Astrocyte of the spinal cord (primary cell): Measurements from ENCODE around the gene KCNN4.
A peak's percentile ranks its signal among the peaks of the same experiment; 100 is the strongest.
"Not testable (repeated sequence)": the region's sequence is repeated elsewhere in the genome, so short reads cannot be mapped to it uniquely, and the experiment has no call there.

Experiments used
- DNase-seq: peaks from one replicate; pipeline ENCODE4 v3.0.0; 2011; ENCODE audit warnings: low read depth, low spot score
- H3K4me3 ChIP-seq: 2 replicates; pipeline ENCODE4 v1.5.1; 2011; ENCODE audit warnings: low read depth, mild to moderate bottlenecking, low read length, moderate library complexity
- CTCF ChIP-seq: IDR thresholded peaks from 2 replicates; pipeline ENCODE4 v1.5.1; 2012; ENCODE audit warnings: low read depth, mild to moderate bottlenecking, low read length, inconsistent platforms
- in situ Hi-C: cut with HindIII; loops from 2 replicates; pipeline ENCODE4 v1.10.0; 2017; ENCODE audit warnings: low sequenced_read_pairs

KCNN4 gene

DNA sequence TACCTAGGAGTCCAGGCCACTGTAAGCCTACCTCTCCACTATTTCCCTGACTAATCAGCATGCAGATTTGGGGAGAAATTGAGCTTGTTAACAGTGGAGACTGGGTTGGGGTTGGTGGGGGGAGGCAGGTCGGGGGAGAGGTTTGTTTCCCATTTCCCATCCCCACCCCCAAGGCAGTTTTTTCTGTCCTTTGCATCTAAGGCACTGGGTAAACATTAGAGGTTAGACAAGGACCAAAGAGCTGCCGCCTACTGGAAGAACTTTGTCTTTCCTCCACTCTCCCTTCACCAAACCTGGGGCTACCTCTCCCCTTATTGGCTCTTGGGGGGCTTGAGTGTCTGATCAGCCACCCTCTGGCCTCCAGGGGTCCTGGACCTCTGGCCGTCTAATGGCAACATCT is 953 bp downstream of the KCNN4 start:
- in situ Hi-C loops: no loop called here
- peak overlapping the region; percentile 36 for H3K4me3 ChIP-seq
- no peak for DNase-seq
- TF ChIP-seq CTCF: peak; percentile 27

- in situ Hi-C loops: no loop called here
- TF ChIP-seq CTCF: no peak
- DNase-seq: no peak
- peak overlapping the region; percentile 36 for H3K4me3 ChIP-seq
Observed at GRCh38 chr19:43779147-43779819, 1.5 kb downstream of the KCNN4 start.

GRCh38 chr19:43778651-43779050 is 2.1 kb downstream of the KCNN4 start:
- in situ Hi-C loops: no loop called here
- TF ChIP-seq CTCF: no peak
- no peak overlapping the region for H3K4me3 ChIP-seq
- DNase-seq: no peak

GRCh38 chr19:43777163-43777695 is 3.5 kb downstream of the KCNN4 start:
- TF ChIP-seq CTCF: no peak
- DNase-seq: peak; percentile 73
- H3K4me3 ChIP-seq: no peak overlapping the region
- in situ Hi-C loops: no loop called here

DNA sequence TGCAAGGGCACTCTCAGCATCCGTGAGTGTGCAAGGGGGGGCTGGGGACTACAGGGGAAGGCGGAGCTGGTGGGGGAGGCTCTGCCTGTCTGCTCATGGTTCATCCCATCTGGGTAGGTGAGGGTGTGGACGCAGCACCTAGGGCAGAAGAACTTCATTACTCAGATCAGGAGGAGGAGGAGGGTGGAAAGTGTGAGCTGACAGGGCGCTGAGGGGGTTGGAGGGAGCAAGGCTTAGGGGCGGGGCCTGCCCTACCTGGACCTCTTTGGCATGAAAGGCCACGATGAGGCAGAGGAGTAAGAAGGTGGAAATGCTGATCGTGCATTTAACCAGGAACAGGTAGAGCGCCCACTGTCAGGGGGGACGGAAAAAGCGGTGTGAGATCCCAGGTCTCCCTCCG is 4.5 kb downstream of the KCNN4 start:
- in situ Hi-C loops: no loop called here
- H3K4me3 ChIP-seq: no peak overlapping the region
- no peak for DNase-seq
- TF ChIP-seq CTCF: no peak

- no peak for DNase-seq
- in situ Hi-C loops: no loop called here
- no peak for TF ChIP-seq CTCF
- H3K4me3 ChIP-seq: no peak overlapping the region
Observed at GRCh38 chr19:43775299-43775890, 5.4 kb downstream of the KCNN4 start.

- DNase-seq, in situ Hi-C loops, H3K4me3 ChIP-seq: not testable (repeated sequence)
Observed at GRCh38 chr19:43774940-43775258, 5.9 kb downstream of the KCNN4 start.
